ENCODE data around the gene TSPAN17. TPM values are rescaled to one million over a fixed set of nuclear protein-coding genes. Genes with fewer than 3 reads are reported as not detected.

The TSPAN17 gene
- total and polyA plus RNA-seq, 2 donors from 2014 or later = 32.1 to 34.3 TPM

DNA sequence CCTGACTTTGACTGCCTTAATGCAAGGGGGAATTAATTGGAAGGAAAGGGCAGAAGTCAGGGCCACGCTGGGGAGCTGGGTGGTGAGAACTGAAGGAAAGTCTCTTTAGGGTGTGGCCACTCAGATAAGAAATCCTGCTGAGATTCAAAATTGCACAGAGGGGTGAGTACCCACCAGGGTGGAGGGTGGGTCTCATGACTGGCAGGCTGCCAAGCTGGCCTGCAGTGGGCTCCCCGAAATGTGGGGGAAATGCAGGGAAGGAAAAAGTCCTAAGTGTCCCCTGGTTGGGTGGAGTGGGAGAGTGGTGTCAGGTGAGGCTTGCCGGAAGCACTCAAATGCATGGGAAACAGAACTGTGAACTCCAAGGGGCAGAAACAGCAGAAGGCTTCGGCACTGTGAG lies 24.1 kb downstream of the TSPAN17 start:
- Histone ChIP-seq H3K27me3 (ENCODE audit: control insufficient read depth, insufficient read depth, low read length) (no peaks in the 10 kb centered on the region), H3K4me3 (ENCODE audit: low read length in 3 of 3) (no peak overlapping the region), H3K27ac (ENCODE audit: low read depth in 2 of 2, low read length in 2 of 2) (no peak overlapping the region), H3K9me3 (ENCODE audit: control insufficient read depth in 2 of 3, insufficient read depth in 1 of 3, low read length in 3 of 3) (no peaks in the 10 kb centered on the region), H3K4me1 (ENCODE audit: control insufficient read depth in 2 of 3, insufficient read depth in 2 of 3, low read depth in 1 of 3, low read length in 3 of 3) (peaks cover 0 to 2% (median 0%) of the 10 kb centered on the region in 3 donors), H3K36me3 (ENCODE audit: control insufficient read depth in 2 of 3, insufficient read depth in 3 of 3, low read length in 3 of 3) (no peaks in the 10 kb centered on the region), H3K9ac (ENCODE audit: low read length in 3 of 3) (no peak overlapping the region)
- FAIRE-seq (no peak), DNase-seq (peak in 1 of 5 donors; percentile 17)
- intact Hi-C loops (cut with DNase I) = no loop called here
- TF ChIP-seq, protein P1, sequence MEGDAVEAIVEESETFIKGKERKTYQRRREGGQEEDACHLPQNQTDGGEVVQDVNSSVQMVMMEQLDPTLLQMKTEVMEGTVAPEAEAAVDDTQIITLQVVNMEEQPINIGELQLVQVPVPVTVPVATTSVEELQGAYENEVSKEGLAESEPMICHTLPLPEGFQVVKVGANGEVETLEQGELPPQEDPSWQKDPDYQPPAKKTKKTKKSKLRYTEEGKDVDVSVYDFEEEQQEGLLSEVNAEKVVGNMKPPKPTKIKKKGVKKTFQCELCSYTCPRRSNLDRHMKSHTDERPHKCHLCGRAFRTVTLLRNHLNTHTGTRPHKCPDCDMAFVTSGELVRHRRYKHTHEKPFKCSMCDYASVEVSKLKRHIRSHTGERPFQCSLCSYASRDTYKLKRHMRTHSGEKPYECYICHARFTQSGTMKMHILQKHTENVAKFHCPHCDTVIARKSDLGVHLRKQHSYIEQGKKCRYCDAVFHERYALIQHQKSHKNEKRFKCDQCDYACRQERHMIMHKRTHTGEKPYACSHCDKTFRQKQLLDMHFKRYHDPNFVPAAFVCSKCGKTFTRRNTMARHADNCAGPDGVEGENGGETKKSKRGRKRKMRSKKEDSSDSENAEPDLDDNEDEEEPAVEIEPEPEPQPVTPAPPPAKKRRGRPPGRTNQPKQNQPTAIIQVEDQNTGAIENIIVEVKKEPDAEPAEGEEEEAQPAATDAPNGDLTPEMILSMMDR (IDR thresholded peaks at IDR 0.05; ENCODE audit: borderline replicate concordance, extremely low read depth, insufficient read depth) = no peak

DNA sequence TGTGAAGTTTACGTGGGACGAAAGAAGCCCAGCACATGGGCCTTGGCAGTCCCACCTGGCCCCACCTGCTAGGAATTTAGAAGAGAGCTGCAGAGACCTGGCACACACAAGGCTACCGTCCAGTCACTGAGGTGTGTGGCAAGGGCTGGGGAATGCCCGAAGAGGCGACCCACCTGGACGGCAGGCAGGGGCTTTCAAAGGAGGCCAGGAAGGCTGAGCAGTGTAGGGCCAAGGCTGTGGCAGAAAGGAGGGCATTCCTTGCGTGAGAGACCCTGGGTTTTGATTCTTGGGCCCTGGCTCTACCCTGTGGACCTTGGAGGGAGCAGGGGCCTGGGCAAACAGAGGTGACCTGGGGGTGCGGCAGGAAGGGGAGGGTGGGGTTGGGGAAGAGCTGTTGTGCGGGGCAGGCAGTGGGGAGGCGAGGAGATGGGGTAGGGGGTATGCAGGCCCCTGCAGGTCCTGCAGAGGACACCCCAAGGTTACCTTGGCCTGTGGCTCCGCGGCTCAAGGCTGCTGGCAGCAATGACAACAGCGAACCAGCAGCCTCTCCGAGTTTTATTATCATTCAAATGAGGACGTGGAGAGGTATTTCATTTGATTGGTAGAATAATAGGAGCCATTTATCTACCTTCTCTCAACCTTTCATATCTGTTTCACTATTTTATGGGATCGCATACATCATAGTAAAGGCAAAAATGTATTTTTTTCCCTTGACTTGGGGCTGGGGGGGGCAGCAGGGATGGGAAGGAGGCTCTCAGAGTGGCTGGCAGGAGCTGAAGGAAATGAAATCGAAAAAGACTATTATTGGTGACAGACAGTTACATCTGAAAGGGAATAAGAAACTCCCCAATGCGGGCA lies 24.8 kb downstream of the TSPAN17 start:
- Histone ChIP-seq H3K36me3 (ENCODE audit: control insufficient read depth in 2 of 3, insufficient read depth in 3 of 3, low read length in 3 of 3) (no peaks in the 10 kb centered on the region), H3K27ac (ENCODE audit: low read depth in 2 of 2, low read length in 2 of 2) (no peak overlapping the region), H3K9ac (ENCODE audit: low read length in 3 of 3) (no peak overlapping the region), H3K4me1 (ENCODE audit: control insufficient read depth in 2 of 3, insufficient read depth in 2 of 3, low read depth in 1 of 3, low read length in 3 of 3) (peaks cover 0 to 3% (median 2%) of the 10 kb centered on the region in 3 donors), H3K9me3 (ENCODE audit: control insufficient read depth in 2 of 3, insufficient read depth in 1 of 3, low read length in 3 of 3) (no peaks in the 10 kb centered on the region), H3K4me3 (ENCODE audit: low read length in 3 of 3) (no peak overlapping the region), H3K27me3 (ENCODE audit: control insufficient read depth, insufficient read depth, low read length) (no peaks in the 10 kb centered on the region)
- intact Hi-C loops (cut with DNase I) = no loop called here
- TF ChIP-seq, protein P1 (IDR thresholded peaks at IDR 0.05; ENCODE audit: borderline replicate concordance, extremely low read depth, insufficient read depth) = no peak
- FAIRE-seq = no peak
- peak in 1 of 5 donors; percentile 32 for DNase-seq

- TF ChIP-seq, protein P1 (IDR thresholded peaks at IDR 0.05; ENCODE audit: borderline replicate concordance, extremely low read depth, insufficient read depth) = no peak
- FAIRE-seq = no peak
- H3K9ac ChIP-seq (ENCODE audit: low read length in 3 of 3) = no peak overlapping the region
- no peaks in the 10 kb centered on the region for H3K9me3 ChIP-seq (ENCODE audit: control insufficient read depth in 2 of 3, insufficient read depth in 1 of 3, low read length in 3 of 3)
- intact Hi-C loops (cut with DNase I) = no loop called here
- no peaks in the 10 kb centered on the region for H3K36me3 ChIP-seq (ENCODE audit: control insufficient read depth in 2 of 3, insufficient read depth in 3 of 3, low read length in 3 of 3)
- H3K4me3 ChIP-seq (ENCODE audit: low read length in 3 of 3) = no peak overlapping the region
- H3K27ac ChIP-seq (ENCODE audit: low read depth in 2 of 2, low read length in 2 of 2) = no peak overlapping the region
- no peaks in the 10 kb centered on the region for H3K27me3 ChIP-seq (ENCODE audit: control insufficient read depth, insufficient read depth, low read length)
- peak in 1 of 5 donors; percentile 61 for DNase-seq
- peaks cover 0 to 6% (median 2%) of the 10 kb centered on the region in 3 donors for H3K4me1 ChIP-seq (ENCODE audit: control insufficient read depth in 2 of 3, insufficient read depth in 2 of 3, low read depth in 1 of 3, low read length in 3 of 3)
These were observed 26.6 kb downstream of the TSPAN17 start for GRCh38 chr5:176673651-176674583.
